ENCODE data around the gene C11orf68. TPM values are rescaled to one million over a fixed set of nuclear protein-coding genes. Genes with fewer than 3 reads are reported as not detected.

The C11orf68 gene
- total and polyA plus RNA-seq, 9 of the 15 experiments (the other 6 are each of a cell fraction or from before 2014, with no cell fraction given), result 3.6 to 35.9 (median 12.8) TPM

DNA sequence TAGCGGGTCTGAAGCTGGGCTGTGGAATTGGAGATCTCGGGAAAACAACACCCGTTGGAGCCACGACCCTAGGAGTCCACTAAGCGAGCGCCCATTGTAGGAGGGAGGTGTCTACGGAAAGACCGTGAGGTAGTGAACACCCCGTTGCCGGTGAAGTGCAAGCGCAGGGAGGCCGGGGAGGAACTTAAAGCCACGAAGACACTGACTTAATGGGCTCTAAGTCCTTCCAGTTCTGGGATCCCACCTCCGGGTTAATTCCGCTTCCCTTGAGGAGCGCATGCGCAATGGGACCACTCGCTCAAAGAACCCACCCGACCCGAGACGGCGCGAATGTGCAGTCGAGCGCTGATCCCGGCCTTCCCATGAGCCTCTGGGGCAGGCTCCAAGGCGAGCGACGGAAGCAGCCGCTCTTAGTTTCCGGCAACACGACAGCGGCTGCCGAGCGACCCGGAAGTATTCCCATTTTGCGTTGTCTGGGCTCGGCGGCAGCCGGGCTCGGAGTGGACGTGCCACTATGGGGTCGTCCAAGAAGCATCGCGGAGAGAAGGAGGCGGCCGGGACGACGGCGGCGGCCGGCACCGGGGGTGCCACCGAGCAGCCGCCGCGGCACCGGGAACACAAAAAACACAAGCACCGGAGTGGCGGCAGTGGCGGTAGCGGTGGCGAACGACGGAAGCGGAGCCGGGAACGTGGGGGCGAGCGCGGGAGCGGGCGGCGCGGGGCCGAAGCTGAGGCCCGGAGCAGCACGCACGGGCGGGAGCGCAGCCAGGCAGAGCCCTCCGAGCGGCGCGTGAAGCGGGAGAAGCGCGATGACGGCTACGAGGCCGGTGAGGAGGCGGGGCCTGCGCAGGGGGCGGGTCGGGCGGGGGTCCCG lies 42.6 kb upstream of the C11orf68 start, which contains the start of gene SART1 (continued):
- TF ChIP-seq JUND (IDR thresholded peaks at IDR 0.05; ENCODE audit: borderline replicate concordance, low read depth, low read length) (peak; percentile 58; the same call in 1 of the 2 replicates), JUND (tag; IDR thresholded peaks at IDR 0.05; ENCODE audit: borderline replicate concordance, low read depth, low read length) (no peak; the same call in 2 of the 3 replicates), CREBBP (IDR thresholded peaks at IDR 0.05; ENCODE audit: low read depth, low read length) (no peak), ZNF354B (CRISPR knock-in tag; IDR thresholded peaks at IDR 0.05) (0 out of 2 replicates have a peak, but pooled peaks have one; percentile 11), KAT7 (CRISPR knock-in tag; IDR thresholded peaks at IDR 0.05; ENCODE audit: borderline replicate concordance) (peak; percentile 92; the same call in 1 of the 2 replicates), NELFE (IDR thresholded peaks at IDR 0.05; ENCODE audit: insufficient read depth, insufficient read length) (no peak), JUNB (CRISPR knock-in tag; conservative IDR thresholded peaks at IDR 0.05) (0 out of 2 replicates have a peak, but pooled peaks have one; percentile 17), ILF3 (IDR thresholded peaks at IDR 0.05; ENCODE audit: borderline replicate concordance) (no peak), U2AF1 (optimal IDR thresholded peaks at IDR 0.05; ENCODE audit: low read depth, low read length) (peak; percentile 73), NFIC (IDR thresholded peaks at IDR 0.05) (peak; percentile 7; the same call in 1 of the 2 replicates), ZNF561 (CRISPR knock-in tag; conservative IDR thresholded peaks at IDR 0.05) (no peak), KLF6 (CRISPR knock-in tag; IDR thresholded peaks at IDR 0.05; ENCODE audit: borderline replicate concordance) (no peak), ZBTB17 (CRISPR knock-in tag; IDR thresholded peaks at IDR 0.05) (peak; percentile 93), CHCHD3 (CRISPR knock-in tag; IDR thresholded peaks at IDR 0.05) (no peak), SMAD1 (IDR thresholded peaks at IDR 0.05; ENCODE audit: low read depth, low read length, partially characterized antibody) (peak; percentile 14), NFATC3 (IDR thresholded peaks at IDR 0.05) (no peak)
- TF ChIP-seq, protein P1, sequence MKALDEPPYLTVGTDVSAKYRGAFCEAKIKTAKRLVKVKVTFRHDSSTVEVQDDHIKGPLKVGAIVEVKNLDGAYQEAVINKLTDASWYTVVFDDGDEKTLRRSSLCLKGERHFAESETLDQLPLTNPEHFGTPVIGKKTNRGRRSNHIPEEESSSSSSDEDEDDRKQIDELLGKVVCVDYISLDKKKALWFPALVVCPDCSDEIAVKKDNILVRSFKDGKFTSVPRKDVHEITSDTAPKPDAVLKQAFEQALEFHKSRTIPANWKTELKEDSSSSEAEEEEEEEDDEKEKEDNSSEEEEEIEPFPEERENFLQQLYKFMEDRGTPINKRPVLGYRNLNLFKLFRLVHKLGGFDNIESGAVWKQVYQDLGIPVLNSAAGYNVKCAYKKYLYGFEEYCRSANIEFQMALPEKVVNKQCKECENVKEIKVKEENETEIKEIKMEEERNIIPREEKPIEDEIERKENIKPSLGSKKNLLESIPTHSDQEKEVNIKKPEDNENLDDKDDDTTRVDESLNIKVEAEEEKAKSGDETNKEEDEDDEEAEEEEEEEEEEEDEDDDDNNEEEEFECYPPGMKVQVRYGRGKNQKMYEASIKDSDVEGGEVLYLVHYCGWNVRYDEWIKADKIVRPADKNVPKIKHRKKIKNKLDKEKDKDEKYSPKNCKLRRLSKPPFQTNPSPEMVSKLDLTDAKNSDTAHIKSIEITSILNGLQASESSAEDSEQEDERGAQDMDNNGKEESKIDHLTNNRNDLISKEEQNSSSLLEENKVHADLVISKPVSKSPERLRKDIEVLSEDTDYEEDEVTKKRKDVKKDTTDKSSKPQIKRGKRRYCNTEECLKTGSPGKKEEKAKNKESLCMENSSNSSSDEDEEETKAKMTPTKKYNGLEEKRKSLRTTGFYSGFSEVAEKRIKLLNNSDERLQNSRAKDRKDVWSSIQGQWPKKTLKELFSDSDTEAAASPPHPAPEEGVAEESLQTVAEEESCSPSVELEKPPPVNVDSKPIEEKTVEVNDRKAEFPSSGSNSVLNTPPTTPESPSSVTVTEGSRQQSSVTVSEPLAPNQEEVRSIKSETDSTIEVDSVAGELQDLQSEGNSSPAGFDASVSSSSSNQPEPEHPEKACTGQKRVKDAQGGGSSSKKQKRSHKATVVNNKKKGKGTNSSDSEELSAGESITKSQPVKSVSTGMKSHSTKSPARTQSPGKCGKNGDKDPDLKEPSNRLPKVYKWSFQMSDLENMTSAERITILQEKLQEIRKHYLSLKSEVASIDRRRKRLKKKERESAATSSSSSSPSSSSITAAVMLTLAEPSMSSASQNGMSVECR (CRISPR knock-in tag; IDR thresholded peaks at IDR 0.05), result peak; percentile 89
- TF ChIP-seq, protein P2, sequence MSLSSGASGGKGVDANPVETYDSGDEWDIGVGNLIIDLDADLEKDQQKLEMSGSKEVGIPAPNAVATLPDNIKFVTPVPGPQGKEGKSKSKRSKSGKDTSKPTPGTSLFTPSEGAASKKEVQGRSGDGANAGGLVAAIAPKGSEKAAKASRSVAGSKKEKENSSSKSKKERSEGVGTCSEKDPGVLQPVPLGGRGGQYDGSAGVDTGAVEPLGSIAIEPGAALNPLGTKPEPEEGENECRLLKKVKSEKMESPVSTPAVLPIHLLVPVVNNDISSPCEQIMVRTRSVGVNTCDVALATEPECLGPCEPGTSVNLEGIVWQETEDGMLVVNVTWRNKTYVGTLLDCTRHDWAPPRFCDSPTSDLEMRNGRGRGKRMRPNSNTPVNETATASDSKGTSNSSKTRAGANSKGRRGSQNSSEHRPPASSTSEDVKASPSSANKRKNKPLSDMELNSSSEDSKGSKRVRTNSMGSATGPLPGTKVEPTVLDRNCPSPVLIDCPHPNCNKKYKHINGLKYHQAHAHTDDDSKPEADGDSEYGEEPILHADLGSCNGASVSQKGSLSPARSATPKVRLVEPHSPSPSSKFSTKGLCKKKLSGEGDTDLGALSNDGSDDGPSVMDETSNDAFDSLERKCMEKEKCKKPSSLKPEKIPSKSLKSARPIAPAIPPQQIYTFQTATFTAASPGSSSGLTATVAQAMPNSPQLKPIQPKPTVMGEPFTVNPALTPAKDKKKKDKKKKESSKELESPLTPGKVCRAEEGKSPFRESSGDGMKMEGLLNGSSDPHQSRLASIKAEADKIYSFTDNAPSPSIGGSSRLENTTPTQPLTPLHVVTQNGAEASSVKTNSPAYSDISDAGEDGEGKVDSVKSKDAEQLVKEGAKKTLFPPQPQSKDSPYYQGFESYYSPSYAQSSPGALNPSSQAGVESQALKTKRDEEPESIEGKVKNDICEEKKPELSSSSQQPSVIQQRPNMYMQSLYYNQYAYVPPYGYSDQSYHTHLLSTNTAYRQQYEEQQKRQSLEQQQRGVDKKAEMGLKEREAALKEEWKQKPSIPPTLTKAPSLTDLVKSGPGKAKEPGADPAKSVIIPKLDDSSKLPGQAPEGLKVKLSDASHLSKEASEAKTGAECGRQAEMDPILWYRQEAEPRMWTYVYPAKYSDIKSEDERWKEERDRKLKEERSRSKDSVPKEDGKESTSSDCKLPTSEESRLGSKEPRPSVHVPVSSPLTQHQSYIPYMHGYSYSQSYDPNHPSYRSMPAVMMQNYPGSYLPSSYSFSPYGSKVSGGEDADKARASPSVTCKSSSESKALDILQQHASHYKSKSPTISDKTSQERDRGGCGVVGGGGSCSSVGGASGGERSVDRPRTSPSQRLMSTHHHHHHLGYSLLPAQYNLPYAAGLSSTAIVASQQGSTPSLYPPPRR (CRISPR knock-in tag; IDR thresholded peaks at IDR 0.05; ENCODE audit: borderline replicate concordance), result no peak
